RCC 7860 (cell line): Measurements from ENCODE around the gene CNGA1.
"Not testable (repeated sequence)": the region's sequence is repeated elsewhere in the genome, so short reads cannot be mapped to it uniquely, and the experiment has no call there.

ENCODE experiments used
- DNase-seq: peaks from one replicate; pipeline ENCODE4 v3.0.0-alpha.2; 2015; ENCODE audit warnings: low spot score
- FAIRE-seq: peaks from 2 replicates; lab custom pipeline; 2012; peaks lifted over from hg19 to GRCh38; lab: Jason Lieb, UNC

Gene CNGA1

GRCh38 chr4:47974566-47974965 lies 41.9 kb downstream of the CNGA1 start:
- FAIRE-seq (no peak), DNase-seq (no peak)

DNA sequence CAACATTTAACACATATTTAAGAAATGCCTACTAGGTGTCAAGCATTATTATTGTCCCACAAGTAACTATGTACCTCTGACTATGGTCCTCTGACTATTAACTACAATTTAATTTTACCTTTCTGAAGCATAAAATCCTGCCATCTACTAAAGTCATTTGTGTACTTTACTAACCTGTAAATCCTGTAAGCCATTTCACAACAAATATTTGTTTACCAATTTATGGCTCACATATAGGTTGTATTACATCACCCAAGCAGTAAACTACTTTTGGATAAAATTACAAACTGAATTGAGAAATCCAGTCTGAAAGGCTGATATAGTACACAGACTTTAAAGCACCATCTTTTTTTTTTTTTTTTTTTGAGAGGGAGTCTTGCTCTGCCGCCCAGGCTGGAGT lies 43.8 kb downstream of the CNGA1 start:
- no peak for FAIRE-seq
- DNase-seq: no peak

DNA sequence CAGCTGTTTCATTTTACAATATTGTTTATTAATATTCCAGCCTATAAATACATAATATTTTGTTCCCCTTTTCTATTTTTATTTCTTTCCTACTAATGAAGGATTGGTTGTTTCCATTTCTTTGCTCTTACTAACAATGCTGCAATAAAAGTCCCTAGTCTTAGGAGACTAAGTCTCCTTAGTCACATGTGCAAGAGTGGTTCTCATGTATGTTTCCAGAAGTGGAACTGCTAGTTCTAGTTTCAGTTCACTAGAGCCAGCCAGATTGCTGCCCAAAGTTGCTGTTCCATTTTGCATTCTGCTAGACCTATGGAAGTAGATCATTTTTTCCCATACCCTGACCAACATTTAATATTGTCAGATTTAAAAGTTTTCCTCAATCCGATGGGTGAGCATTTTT lies 44.3 kb downstream of the CNGA1 start:
- FAIRE-seq (no peak), DNase-seq (no peak)

GRCh38 chr4:47968847-47969246 lies 47.6 kb downstream of the CNGA1 start:
- DNase-seq: no peak

GRCh38 chr4:47954677-47955076 lies 61.8 kb downstream of the CNGA1 start:
- DNase-seq (no peak), FAIRE-seq (no peak)

More at GRCh38 chr4:47968847-47969246, 47.6 kb downstream of the CNGA1 start:
- FAIRE-seq: no peak

- FAIRE-seq: no peak
- no peak for DNase-seq
These were observed 62.2 kb downstream of the CNGA1 start for GRCh38 chr4:47954245-47954644.

- DNase-seq (no peak), FAIRE-seq (no peak)
These were observed 70.4 kb downstream of the CNGA1 start for GRCh38 chr4:47945930-47946726.

GRCh38 chr4:47942081-47942819 lies 74.2 kb downstream of the CNGA1 start:
- FAIRE-seq (no peak), DNase-seq (no peak)

DNA sequence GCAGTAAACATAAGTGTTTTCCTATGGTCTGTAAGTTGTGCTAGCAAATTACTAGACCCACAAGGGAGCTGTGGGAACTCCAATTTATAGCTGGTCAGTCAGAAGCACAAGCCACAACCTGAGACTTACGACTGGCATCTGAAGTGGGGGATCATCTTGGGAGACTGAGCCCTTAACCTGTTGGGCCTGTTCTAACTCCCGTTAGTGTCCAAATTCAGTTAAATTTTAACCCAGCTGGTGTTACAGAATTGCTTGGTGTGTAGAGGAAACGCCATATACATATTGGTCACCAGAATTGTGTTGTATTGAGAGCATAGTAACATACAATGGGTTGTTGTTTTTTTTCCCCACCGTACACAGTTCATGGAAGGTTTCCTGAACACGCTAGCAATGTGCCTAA lies 77.0 kb downstream of the CNGA1 start:
- FAIRE-seq (no peak), DNase-seq (no peak)

DNA sequence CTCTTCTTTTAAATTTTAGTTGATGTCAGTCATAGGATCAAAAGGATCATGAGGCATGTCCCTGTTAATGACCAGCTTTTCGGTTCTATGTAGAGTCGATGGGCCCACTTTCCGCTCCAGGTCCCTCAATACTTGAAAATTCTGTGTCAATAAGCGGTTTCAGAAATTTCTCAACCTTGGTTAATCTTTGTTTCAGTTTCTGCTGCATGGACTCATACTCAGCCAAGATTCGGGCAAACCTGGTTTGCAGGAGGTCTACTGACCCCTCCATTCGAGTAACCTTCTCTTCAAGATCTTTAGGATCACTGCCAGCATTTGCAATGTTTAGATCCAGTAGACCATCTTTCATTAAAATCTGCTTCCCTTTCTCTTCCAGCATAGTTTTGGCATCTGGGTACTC lies 80.1 kb downstream of the CNGA1 start:
- no peak for FAIRE-seq
- no peak for DNase-seq

DNA sequence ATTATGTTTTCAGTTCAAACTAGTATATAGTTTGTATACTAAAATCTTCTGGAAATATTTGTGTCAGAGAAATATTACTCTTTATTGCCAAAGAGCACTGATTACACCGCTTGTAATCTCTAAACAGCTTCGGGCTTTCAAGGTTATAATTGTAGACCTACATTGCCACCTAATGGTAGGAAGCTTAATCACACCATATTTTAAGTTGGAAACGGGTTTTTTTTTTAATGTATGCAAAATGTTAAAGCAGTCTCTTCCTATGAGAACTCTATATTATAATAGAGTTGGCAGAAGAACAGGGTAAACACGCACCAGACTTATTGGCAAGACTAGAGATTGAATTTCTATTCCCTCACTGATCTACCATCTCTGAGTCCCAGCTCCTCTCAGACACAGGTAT lies 82.6 kb downstream of the CNGA1 start:
- DNase-seq (peak; percentile 29), FAIRE-seq (peak; percentile 81)

DNA sequence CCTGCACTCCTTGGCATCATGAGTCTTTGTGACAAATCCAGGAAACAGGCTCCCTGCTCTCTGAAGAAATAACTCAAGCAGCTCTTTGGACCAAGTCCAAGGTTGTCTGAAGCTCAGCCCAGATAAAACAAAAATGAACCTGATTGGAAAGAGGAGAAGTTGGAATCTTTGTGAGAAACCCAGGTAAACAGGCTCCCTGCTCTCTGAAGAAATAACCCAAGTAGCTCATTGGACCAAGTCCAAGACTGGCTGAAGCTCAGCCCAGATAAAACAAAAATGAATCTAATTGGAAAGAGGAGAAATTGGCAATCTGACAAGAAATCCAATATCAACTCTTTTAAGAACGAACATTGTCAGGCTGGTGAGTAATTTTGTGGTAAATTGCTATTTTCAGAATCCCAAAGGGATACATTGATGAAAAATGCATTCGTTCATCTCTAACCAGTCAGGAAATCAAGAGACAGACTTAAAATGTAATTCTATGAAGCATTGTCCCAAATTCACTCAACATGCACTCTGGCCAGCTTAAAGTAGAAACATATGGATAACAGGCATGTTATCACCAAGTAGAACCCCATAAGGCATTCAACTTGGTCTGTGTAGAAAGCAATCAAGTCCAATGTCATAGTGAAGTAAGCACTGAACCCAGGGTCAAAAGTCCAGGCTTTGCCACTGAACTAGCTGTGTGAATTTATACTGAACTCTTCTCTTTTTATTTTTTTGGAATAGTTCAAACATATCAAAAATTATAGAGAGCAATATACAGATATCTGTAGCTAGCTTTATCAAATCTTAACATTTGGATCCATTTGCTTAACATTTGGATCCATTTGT lies 85.3 kb downstream of the CNGA1 start:
- DNase-seq (no peak), FAIRE-seq (no peak)

- DNase-seq: no peak
- FAIRE-seq: no peak
These were observed 86.7 kb downstream of the CNGA1 start for GRCh38 chr4:47929682-47930201.

- no peak for FAIRE-seq
- DNase-seq: no peak
These were observed 89.7 kb downstream of the CNGA1 start for GRCh38 chr4:47926667-47927258.

GRCh38 chr4:47923261-47923608 lies 93.2 kb downstream of the CNGA1 start:
- not testable (repeated sequence) for FAIRE-seq, DNase-seq

DNA sequence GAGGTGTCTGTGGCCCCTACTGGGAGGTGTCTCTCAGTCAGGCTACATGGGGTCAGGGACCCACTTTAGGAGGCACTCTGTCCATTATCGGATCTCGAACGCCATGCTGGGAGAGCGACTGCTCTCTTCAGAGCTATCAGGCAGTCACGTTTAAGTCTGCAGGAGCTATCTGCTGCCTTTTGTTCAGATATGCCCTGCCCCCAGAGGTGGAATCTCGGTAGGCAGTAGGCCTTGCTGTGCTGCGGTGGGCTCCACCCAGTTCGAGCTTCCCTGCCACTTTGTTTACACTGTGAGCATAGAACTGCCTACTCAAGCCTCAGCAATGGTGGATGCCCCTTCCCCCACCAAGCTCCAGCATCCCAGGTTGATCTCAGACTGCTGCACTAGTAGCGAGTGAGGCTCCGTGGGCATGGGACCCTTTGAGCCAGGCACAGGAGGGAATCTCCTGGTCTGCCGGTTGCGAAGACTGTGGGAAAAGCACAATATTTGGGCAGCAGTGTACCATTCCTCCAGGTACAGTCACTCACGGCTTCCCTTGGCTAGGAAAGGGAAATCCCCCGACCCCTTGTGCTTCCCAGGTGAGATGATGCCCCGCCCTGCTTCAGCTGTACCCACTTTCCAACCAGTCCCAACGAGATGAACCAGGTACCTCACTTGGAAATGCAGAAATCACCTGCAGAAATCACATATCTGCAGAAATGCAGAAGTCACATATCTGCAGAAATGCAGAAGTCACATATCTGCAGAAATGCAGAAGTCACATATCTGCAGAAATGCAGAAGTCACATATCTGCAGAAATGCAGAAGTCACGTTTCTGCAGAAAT lies 93.8 kb downstream of the CNGA1 start:
- DNase-seq, FAIRE-seq: not testable (repeated sequence)

DNA sequence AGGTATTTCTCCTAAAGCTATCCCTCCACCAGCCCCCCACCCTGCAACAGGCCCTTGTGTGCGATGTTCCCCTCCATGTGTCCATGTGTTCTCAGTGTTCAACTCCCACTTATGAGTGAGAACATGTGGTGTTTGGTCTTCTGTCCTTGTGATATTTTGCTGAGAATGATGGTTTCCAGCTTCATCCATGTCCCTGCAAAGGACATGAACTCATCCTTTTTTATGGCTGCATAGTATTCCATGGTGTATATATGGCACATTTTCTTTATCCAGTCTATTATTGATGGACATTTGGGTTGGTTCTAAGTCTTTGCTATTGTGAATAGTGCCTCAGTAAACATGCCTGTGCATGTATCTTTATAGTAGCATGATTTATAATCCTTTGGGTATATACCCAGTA lies 99.3 kb downstream of the CNGA1 start:
- not testable (repeated sequence) for FAIRE-seq, DNase-seq

DNA sequence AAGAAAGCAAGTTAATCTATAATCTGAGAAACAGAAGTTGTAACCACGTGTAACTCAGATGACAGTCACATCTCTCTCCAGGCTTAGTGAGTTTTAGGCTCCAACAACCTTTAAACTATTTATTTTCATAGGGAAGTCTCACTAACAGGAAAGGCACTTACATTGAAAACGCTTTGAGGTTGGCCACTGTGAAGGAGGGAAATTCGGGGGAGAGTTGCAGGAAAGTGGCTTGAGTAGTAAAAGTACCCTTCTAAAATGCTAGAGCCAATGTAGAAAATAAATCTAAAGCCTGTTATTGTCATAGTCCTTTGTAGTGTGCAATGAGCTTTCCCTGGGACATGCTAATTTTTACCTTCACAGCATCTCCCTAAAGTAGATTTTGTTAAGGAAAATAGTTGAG lies 101.1 kb downstream of the CNGA1 start:
- FAIRE-seq: no peak
- no peak for DNase-seq

DNA sequence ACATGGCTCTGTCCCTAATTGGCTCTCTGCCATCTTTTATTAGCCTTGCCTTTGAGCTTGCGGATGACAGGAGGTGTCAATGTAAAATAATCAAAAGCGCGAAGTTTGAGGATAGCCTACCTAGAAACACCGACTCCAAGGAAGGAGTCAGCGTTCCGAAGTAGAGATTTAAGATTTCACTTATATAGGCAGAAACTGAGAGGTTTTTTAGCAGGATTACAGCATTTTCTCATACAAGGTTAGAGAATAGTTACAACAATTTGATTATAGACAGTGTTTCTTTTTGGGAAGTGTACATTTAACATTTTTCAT lies 101.6 kb downstream of the CNGA1 start:
- no peak for DNase-seq
- no peak for FAIRE-seq
